Activated CD8-positive, alpha-beta memory T cell treated with anti-CD3 and anti-CD28 coated beads, Interleukin-2, amount 50 U/mL, for 48 hours (primary cell): ENCODE measurements around the gene GATA5.

Source experiments
- DNase-seq: peaks from one replicate; pipeline ENCODE4 v3.0.0-alpha.2; 2020

Gene GATA5

DNA sequence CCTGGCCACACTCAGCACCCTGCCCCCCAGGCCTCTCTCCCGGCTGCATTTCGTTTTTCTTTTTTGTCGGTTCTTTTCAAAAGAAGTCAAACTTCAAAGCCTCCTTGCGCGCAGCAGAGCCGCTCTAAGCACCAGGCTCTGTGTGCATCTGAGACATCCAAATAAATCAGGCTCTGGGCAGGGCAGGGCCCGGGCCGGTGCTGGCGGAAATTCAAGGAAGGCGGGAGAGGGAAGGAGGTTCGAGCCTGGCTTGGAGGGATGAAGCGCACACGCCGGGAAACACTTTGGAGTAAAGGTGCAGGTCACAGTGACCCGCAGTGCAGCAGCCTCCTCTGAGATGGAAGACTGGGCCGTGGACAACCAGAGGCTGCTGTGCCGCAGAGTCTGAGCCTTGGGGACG, 5.8 kb downstream of the GATA5 start:
- no peak for DNase-seq

DNA sequence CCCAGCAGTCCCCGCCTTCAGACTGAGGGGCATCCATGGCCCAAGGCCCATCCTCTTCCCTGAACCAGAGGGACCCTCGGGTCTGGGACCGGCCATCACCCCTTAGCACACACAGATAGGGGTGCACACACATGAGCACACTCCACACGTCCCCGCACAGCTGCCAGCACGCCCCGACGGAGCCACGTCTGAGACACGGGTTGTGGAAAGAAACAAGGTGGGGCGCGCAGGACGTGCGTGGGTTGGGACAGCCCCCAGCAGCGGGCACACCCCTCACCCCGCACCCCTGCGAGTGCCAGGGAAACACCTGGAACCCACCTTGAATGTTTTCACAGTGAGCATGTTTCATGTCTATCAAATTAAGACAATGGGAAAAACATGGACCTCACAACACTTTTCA, 6.4 kb downstream of the GATA5 start:
- DNase-seq, result no peak

DNA sequence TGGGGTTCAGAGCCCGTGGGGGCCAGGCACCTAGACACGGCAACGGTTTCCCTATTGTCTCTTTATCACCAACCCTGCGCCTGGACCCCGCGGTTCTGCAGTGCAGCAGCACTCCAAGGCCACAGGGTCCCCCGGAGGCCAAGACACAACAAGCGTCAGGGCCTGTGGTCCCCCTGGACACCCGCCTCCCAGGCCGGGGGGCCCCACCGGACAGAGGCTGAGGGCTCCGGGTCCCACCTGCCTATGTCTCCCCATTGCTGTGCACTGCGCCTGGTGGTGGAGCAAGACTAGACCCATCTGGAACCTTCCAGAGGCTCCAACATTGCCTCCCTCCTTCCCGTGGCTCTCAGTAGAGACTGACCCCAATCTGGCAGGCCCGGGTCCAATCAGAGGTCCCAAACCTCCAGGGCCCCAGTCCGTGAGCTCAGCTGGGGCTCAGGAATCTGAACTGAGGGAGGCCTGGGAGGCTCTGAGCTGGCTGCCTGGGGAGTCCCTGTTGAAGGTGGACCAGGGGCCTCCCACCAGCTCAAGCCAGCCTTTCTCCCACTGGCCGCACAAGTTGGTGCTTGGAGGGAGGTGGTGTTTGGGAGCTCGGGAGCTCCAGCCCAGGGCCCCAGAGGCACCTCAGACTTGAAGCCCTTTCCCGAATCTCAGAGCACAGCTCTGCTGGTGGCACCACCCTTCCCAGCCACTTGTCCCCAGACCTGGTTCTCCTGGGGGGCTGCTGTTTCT, 8.8 kb downstream of the GATA5 start:
- DNase-seq, result no peak

DNA sequence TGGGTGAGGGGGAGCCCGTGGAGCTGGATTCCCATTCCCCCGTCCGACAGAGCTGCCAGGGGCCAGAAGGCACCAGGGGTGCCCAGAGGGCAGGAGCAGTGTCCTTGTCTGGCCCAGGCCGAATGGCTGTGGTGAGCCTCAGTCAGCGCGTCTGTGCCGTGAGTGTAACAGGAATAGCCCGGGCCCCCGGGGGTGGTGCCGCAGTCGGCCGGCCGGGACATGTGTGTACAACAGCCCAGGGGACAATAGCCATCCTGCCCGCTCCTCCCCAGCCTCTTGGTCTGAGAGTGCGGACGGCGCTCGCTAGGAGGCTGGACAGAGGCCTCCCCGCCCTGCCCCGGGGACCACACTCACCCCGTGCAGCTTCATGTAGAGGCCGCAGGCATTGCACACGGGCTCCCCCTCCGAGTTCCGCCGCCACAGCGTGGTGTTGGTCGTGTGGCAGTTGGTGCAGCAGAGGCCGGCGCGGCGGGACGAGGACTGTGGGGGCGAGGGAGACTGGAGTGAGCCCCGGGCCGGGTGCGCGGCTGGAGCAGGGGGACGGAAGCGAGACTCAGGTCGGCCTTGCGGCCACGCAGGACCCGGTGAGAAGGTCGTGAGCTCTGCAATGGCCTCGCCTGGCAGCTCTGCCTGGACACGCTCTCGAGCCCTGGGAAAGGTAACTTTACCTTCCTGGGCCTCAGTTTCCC, 9.6 kb downstream of the GATA5 start:
- no peak for DNase-seq

DNA sequence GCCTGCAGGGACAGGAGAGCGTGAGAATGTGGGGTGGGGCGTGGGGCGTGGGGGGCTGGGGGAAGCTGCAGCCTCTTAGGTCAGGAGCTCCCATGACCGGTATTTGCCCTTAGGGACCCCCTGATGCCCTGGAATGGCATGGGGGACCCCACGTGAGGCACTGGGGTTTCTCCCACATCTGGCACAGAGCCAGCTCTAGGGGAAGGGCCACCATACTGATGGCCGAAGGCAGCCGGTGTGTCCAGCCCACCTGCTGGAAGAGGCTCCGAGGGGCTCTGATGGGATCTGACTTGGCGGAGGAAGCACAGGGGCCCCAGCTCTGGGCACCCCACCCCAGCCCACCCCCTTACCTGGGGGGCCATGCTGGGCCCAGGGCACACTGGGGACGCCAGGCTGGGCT, 10.8 kb downstream of the GATA5 start:
- no peak for DNase-seq

DNA sequence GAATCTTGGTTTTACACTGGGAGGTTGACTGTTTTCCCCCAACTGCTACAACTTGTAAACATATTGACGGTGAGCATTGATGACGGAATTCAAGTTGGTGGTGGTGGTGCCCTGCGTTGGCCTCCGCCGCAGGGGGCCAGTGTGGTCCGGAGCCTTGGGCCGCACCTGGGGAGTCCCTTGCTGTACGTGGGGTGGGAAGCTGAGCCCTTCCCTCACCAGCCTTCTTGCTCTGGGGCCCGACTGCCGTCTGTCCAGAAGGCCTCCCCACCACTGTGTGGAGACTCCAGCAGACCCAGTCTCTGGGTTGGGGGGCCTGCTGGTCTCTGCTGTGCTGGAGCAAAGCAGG, 11.4 kb downstream of the GATA5 start:
- DNase-seq, result no peak

DNA sequence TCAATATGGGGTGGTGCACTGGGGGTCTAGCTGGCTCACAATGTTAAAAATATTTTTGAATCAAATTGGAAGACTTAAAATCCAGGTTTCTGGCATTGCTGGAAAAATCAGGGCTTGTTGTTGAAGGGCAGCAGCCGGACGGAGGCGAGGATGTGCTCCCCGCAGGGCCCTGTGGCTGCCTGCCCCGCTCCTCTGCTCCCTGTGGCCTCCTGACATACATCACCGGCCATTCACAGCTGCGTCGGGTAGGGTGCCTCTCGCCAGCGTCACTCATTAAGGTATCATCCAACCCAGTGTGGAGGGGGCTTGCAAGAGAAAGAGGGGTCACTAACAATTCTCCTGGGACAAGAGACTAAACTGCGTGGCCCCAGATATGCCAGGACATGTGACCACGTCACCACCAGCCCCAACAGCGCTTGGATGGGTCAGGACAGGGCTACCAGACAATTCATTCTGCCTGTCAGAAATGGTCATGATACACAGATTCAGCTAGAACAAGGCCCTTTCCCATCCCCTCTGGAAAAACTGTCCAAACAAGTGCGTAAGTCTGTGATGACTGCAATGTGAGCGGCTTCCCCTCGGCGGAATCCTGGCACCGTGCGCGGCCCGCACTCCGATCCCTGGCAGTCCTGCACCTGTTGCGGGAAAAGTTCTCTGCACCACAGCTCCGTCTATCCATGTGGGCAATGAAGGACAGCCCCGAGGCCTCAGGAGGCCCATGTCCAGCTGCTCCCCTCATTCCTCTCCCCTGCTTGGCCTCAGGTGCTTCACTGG, 12.0 kb downstream of the GATA5 start:
- no peak for DNase-seq

DNA sequence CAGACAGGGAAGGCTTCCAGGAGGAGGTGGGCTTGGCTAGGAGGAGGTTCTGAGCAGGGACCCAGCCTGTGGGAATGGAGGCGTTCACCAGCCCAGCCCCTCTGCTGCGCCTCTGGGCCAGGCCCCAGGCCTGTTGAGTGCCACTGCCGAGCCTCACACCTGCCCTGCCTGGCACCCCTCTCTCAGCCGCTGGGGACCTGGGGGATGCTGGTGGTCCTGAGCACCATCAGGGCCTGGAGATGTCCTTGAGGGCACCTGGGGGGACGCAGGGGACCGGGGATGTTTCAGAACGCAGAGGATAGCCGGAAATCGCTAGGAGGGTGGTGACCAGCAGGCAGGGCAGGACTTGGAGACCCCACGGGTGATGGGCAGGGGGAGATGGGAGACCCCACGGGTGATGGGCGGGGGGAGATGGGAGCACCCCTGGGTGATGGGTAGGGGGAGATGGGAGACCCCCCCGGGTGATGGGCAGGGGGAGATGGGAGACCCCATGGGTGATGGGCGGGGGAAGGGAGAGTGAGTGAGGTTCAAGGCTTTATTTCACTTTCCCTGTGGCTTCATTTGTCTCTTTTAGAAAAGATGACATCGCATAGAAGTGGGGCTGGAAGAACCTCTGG, 12.7 kb downstream of the GATA5 start:
- DNase-seq, result no peak

DNA sequence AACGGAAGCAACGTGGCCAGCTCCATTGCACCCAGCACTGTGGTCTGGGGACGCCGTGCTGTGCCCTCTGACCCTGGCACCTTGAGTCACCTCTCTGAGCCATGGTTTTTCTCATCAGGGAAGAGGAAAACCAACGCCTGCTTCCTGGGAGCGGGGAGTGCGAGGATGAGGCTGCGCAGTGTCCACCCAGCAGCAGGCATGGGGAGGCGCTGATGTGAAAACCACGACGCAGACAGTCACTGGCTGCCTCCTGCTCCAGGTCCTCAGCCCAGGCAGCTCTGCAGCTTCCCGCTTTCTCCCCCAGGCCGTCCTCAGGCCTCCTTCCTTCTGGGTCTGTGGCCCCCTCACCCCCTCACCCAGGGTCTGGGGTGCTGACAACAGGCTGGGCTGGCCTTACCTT, 14.0 kb downstream of the GATA5 start:
- DNase-seq, result no peak

DNA sequence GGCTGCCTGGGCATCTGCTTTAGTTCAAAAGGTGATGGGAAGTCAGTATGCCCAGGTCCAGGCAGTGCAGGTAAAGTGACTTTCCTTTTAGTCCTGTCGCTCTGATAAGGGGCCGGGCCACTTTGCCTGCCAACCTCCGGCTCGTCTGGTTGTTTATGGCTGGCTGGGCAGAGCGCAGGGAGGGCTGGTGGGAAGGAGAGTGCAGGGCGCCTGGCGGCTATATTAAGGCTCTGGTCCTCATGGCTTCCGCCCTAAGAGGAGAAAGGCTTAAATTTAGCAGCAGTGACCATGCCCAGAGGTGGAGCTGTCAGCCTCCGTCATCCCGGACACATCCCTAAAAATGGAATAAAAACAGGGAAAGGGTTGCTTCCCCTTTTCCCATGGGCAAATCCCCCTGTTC, 14.6 kb downstream of the GATA5 start:
- DNase-seq, result no peak

DNA sequence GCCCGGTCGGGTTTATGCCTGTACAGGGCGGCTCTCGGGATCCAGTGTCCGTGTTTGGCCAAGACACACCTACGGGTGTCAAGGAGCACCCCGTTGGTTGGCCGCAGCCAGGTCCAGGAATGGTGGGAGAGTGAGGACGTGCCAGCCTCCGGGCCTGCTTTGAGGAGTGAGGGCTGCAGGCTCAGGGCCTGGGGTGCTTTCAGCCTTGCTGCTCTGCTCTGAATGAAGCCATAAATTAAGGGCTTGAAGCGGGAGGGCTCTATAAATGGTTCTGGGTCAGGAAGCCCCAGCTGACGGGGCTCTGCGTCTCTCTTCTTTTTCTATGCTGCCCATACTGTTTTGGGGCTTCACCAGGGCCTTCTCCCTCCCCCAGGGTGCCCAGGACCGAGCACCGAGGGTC, 15.1 kb downstream of the GATA5 start:
- no peak for DNase-seq

DNA sequence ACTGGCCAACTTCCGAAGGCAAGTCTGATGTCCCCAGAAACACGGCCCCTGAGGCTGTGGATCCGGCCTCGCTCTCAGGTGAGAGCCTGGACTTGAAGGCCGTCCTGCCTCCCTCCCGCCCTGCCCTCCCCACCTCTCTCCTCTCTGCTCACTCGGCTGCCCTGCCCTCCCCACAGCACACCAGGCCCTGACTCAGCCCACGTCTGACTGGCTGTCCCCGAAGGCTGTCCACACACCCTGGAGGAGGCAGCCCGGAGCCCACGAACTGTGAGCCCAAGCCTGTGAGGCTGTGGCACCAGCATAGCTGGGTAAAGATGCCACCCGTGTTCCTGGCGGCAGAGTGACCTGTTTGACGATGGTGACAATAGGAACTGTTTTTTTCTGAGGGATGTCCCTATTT, 16.3 kb downstream of the GATA5 start:
- DNase-seq, result no peak

DNA sequence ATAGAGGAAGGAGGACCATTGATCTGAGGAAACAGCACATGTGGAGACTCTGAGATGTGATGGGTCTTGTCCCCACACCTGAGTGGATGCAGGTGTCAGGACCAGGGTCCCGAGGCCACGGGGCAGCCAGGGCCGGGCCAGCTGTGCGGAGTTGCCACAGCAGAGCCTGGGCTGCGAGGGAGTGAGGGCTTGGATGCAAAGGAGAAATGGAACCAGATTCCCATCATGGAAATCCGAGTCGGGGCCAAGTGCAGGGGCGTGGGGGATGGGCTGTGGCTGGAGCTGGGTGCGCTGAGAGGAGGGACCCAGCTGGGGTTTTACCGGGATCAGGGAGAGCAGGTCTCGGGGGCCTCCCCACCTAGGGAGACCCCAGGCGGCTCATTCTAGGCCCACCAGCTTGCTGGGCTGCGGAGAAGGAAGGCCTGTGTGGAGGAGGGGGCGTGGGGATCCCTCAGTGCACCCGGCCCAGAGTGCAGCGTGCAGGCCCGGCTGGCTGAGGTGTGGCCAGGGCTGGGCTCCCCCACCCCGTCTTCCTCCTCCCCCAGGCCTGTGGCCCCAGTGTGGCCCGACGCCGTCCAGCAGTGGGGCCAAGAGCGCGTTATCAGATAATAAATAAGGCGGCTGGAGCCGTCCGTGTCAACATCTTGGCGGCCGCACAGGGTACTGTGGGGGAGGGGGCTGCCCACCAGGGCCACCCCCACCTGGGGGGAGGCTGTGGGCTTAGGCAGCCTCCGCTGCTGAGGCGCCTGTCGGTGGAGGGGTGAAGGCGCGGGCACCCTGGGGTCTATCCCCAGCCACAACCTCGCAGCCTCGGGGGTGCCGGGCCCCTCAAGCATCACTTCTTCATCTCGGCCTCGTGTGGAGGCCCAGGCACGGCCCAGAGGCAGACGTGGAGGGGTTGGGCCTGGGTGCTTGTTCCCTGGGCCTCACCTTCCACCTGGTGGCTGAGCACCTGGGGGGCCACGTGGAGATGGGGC, 17.2 kb downstream of the GATA5 start:
- no peak for DNase-seq

DNA sequence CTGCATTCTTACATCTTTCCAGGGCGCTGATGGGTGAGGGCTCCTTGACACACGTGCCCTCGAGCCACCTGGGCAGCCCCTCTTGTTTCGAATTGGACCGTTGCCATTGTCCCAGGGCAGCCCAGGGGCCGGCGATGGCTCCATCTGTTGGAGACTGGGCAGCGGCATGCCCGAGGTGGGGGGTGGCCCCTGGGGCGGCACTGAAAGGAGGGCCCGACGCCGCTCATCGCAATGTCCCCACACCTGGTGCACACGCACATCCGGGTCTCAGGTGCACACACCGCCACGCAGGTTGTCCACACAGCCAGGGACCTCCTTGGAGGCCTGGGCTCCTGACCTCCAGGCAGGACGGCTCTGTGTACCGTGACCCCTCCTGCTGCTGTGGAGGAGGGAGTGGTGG, 18.0 kb downstream of the GATA5 start:
- DNase-seq, result no peak

DNA sequence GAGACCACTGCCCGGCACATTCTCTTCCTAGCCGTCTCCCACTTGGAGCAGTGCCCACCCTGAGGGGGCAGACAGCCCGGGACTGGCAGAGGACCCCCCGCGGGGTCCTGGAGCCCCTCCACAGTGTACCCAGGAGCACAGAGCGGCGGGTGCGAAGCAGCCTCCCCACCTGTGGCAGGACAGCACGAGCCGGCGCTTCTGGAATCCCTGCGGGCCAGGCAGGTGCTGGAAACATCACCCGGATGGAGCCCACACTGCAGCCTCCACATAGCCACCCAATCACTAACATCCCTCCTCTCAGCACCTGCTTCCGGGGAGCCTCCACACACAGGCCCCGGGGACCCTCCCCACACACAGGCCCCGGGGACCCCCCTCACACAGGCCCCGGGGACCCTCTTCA, 18.7 kb downstream of the GATA5 start:
- no peak for DNase-seq

DNA sequence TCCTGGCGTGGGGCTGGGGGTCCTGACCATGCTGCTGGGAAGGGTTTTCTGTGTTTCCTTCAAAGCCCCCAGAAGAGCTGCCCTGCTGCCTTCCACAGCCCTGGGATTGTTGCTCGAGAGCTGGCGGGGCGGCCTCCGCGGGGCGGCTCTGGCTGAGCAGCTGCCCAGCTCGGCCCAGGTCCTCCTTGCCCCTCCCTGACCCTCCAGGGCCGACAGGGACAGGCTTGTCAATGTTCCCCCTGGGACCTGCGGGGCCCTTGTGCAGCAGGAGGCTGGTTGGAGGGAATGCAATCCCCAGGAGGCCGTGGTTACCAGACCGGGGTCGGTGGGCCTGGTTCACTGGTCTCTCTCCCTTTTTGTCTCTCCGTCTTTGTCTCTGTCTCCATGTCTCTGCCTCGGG, 19.9 kb downstream of the GATA5 start:
- no peak for DNase-seq

DNA sequence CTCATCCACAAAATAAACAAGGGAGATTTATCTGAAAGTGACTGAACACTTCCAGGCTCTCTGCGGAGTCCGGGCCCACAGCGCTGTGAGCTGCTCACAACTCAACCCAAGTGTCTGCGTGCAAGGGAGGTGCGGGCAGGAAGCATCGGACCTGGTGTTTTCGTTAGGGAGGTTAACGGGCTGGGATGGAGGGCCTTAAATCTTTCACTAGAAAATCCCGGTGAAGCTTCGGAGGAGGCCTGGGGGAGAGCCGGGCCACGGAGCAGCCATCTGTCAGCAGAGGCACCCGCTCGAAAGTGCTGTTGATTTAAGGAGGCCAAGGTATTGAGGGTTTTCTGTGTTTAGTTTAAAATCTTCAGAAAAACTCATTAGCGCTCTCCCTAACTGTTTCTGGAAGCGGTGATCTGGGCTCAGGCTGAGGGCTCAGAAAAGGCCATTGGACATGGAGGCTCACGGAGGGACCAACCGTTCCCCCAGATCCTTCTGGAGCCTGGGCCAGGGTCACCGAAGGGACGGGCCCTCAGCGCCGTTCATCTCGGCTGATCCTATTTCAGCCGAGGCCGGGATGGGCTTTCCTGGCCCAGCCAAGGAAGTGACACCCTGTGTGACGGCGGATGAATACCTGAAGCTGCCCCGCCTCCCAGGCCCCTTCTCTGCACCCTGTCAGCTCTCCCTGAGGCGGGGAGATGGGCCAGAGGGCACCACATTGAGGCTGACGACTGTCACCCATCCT, 20.7 kb downstream of the GATA5 start:
- no peak for DNase-seq

DNA sequence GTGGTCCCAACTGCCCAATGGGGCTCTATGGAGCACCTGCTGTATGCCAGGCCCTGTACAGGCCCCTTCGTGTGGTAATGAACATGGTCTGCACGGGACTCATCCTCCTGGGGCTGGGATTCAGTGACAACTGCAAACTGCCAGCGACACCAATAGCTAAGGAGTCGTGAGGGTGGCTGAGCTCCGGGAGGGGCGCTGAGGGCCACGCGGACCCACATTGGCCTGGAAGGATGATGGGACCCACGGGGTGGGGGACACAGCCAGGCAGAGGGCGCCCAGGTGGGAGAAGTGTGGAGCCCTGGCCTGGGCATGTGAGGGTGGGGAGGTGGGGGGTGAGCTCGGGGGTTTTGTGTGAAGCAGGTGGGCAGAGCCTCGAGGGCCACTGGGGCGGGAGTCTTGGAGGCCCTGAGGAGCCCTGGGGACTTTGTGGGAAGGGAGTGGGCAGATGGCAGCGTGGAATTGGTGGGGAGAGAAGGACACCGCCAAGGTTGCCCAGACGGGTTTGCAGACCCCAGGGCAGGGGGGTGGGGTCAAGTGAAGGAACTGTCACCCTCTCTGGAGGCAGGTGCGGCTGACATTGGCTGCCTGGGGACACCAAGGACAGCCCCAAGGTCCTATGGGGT, 22.5 kb downstream of the GATA5 start:
- no peak for DNase-seq

DNA sequence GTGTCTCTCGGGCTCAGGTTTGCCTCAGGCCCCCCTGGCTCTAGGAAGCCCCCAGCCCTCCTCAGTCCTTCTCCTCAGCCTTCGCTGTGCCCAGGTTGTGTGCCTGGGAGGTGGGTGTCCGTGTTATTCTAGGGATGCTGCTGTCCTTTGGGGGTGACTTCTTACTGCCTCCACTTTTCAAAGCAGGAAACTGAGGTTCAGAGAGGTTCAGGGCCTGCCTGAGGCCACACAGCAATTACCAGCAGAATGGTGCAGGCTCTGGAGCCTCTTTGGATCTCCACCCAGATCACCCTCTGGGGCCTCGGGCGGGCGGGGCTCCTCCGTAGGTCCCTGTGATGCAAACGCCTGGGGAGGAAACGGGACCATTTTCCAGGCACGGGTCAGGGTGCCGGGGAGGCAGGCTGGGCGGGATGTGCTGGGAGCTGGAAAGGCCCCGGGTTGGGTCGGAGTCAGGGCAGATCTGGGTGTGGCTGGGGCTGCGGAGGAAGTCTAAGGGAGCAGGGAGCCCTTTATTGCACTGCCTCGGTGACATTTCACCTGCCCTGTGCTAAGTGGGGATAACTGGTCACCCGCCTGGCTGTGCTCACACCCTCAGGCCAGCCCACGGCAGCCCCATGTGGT, 23.2 kb downstream of the GATA5 start:
- no peak for DNase-seq

DNA sequence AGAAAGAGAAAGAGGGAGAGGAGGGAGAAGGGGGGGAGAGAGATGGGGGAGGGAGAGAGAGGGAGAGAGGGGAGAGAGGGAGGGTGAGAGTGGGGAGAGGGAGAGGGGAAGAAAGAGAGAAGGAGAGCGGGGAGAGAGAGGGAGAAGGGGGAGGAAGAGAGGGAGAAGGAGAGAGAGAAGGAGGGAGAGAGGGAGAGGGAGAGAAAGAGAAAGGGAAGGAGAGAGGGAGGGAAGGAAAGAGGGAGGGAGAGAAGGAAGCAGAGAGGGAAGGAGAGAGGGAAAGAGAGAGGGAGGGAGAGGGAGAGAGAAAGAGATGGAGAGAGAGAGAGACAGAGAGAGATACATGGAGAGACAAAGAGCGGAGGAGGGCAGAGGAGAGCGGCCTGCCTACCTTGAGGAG, 23.8 kb downstream of the GATA5 start:
- DNase-seq, result no peak
